Measurements from ENCODE around the gene CHRNB2. TPM values are rescaled to one million over a fixed set of nuclear protein-coding genes. Genes with fewer than 3 reads are reported as not detected.
A peak's percentile ranks its signal among the peaks of the same experiment; 100 is the strongest.

CHRNB2 gene
- total and polyA plus RNA-seq, 2 experiments from 2014 or later = 0.12 TPM; not detected in 1

DNA sequence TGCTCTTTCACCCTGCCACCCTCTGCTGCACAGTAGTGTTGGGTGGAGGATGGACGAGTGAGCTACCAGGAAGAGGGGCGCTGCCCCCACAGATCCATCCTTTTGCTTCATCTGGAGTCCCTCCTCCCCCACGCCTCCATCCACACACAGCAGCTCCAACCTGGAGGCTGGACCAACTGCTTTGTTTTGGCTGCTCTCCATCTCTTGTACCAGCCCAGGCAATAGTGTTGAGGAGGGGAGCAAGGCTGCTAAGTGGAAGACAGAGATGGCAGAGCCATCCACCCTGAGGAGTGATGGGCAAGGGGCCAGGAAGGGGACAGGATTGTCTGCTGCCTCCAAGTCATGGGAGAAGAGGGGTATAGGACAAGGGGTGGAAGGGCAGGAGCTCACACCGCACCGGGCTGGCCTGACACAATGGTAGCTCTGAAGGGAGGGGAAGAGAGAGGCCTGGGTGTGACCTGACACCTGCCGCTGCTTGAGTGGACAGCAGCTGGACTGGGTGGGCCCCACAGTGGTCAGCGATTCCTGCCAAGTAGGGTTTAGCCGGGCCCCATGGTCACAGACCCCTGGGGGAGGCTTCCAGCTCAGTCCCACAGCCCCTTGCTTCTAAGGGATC, 8.5 kb downstream of the CHRNB2 start:
- no peak for DNase-seq (ENCODE audit: low read depth in 1 of 2, low spot score in 1 of 2)
- TF ChIP-seq, protein P1, sequence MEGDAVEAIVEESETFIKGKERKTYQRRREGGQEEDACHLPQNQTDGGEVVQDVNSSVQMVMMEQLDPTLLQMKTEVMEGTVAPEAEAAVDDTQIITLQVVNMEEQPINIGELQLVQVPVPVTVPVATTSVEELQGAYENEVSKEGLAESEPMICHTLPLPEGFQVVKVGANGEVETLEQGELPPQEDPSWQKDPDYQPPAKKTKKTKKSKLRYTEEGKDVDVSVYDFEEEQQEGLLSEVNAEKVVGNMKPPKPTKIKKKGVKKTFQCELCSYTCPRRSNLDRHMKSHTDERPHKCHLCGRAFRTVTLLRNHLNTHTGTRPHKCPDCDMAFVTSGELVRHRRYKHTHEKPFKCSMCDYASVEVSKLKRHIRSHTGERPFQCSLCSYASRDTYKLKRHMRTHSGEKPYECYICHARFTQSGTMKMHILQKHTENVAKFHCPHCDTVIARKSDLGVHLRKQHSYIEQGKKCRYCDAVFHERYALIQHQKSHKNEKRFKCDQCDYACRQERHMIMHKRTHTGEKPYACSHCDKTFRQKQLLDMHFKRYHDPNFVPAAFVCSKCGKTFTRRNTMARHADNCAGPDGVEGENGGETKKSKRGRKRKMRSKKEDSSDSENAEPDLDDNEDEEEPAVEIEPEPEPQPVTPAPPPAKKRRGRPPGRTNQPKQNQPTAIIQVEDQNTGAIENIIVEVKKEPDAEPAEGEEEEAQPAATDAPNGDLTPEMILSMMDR (IDR thresholded peaks at IDR 0.05; ENCODE audit: low read depth, low read length) = no peak
- H3K4me3 ChIP-seq = no peak overlapping the region
- H3K4me1 ChIP-seq (ENCODE audit: low read depth) = no peaks in the 10 kb centered on the region
- H3K36me3 ChIP-seq = peaks cover 17% of the 10 kb centered on the region
- H3K9me3 ChIP-seq (ENCODE audit: low read depth) = no peaks in the 10 kb centered on the region
- no peaks in the 10 kb centered on the region for H3K27me3 ChIP-seq
- H3K27ac ChIP-seq = no peak overlapping the region

DNA sequence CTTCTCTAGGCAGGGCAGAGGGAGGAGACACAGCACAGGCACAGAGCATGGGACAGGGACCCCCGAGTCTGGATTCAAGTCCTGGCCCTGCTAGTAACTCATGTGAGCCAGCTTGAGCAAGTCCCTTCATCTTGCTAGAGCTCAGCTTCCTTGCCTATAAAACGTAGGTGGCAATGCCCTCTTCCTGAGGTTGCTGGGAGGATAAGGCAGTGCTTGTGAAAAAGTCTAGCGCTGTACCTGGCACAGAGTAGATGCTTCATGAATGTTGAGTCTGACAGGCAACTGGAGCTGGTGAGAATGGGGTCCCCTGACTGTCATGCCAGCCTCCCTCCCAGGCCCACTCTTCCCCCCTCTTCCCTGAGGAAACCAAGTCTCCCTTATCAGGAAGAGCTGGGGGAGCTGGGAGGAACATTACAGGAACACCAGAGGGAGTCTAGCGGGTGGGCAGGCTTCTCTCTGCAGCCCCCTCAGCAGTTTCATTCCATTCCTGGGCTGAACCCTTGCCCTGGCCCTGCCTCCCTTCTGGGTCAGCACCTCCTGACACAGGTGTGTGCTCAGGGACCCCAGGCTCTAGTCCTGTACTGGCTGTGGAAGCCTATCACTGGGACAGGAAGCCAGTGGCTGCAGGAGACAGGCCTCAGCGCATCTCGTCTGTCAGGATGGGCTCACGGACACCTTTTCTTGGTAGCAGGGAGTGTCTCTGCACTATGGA, 9.9 kb downstream of the CHRNB2 start:
- TF ChIP-seq, protein P1 (IDR thresholded peaks at IDR 0.05; ENCODE audit: low read depth, low read length) = no peak
- no peak overlapping the region for H3K27ac ChIP-seq
- no peak overlapping the region for H3K4me3 ChIP-seq
- DNase-seq (ENCODE audit: low read depth in 1 of 2, low spot score in 1 of 2) = no peak
- no peaks in the 10 kb centered on the region for H3K27me3 ChIP-seq
- peaks cover 21% of the 10 kb centered on the region for H3K36me3 ChIP-seq
- no peaks in the 10 kb centered on the region for H3K9me3 ChIP-seq (ENCODE audit: low read depth)
- no peaks in the 10 kb centered on the region for H3K4me1 ChIP-seq (ENCODE audit: low read depth)

DNA sequence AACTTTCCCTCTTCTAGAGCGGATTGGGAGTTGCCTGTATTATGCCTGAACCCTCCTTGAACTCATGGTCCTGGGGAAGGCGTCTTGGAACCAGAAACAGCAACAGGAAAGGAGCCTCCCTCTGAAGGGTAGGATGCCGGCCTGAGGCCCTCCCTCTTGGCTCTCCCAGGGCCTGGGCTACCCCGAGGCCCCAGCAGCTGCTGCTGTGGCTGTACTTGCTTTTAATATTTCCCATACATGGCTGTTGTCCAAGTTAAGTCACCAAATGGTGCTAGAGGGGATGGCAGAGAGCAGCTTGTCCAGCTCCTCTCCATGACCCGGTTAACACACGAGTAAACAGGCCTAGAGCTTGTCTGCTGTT, 10.5 kb downstream of the CHRNB2 start:
- Histone ChIP-seq H3K9me3 (ENCODE audit: low read depth) (no peaks in the 10 kb centered on the region), H3K4me1 (ENCODE audit: low read depth) (no peaks in the 10 kb centered on the region), H3K4me3 (no peak overlapping the region), H3K27ac (no peak overlapping the region), H3K36me3 (peaks cover 26% of the 10 kb centered on the region), H3K27me3 (no peaks in the 10 kb centered on the region)
- peak in 1 of 2 donors; percentile 17 for DNase-seq (ENCODE audit: low read depth in 1 of 2, low spot score in 1 of 2)
- TF ChIP-seq, protein P1 (IDR thresholded peaks at IDR 0.05; ENCODE audit: low read depth, low read length) = no peak

DNA sequence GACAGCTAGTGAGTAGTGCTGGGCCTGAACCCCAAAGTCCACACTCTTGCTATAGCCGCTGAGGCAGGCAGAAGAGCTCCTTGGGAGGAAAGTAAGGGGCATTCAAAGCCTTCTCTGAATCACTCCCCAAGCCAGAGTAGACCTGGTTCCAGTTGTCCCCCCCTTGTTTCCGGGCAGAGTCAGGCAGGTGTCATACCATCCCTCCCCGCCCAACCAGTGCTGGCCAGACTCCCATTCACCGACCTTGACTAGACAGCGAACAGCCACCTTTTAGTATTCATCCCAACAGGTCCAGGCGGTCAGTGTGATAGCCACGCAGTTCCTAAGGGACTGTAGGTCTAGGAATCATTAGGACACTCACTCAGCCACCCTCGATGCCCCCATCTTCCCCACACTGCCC, 11.8 kb downstream of the CHRNB2 start:
- no peak overlapping the region for H3K4me3 ChIP-seq
- TF ChIP-seq, protein P1 (IDR thresholded peaks at IDR 0.05; ENCODE audit: low read depth, low read length) = no peak
- H3K4me1 ChIP-seq (ENCODE audit: low read depth) = no peaks in the 10 kb centered on the region
- no peak for DNase-seq (ENCODE audit: low read depth in 1 of 2, low spot score in 1 of 2)
- H3K27me3 ChIP-seq = no peaks in the 10 kb centered on the region
- peaks cover 40% of the 10 kb centered on the region for H3K36me3 ChIP-seq
- H3K27ac ChIP-seq = no peak overlapping the region
- no peaks in the 10 kb centered on the region for H3K9me3 ChIP-seq (ENCODE audit: low read depth)

DNA sequence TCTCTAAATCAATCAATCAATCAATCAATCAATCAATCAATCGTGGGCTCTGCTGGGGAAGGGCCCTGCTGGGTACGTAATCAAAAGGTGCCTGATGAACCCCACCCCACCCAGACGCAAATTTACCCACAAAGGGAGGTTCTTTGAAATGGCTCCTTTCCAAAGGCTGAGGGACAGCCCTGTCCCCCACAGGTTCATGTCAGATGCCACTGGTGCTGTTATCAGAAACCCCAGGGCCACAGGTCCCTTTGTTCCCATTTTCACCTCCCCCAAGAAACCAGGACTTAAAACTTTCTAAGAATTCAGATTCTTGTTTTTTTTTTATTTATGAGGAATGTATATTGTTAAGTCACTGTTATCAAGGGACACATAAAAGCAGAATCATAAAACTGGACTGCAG, 14.2 kb downstream of the CHRNB2 start:
- TF ChIP-seq, protein P1 (IDR thresholded peaks at IDR 0.05; ENCODE audit: low read depth, low read length) = no peak
- Histone ChIP-seq H3K9me3 (ENCODE audit: low read depth) (no peaks in the 10 kb centered on the region), H3K27me3 (no peaks in the 10 kb centered on the region), H3K4me1 (ENCODE audit: low read depth) (no peaks in the 10 kb centered on the region), H3K27ac (no peak overlapping the region), H3K36me3 (peaks cover 61% of the 10 kb centered on the region), H3K4me3 (no peak overlapping the region)
- DNase-seq (ENCODE audit: low read depth in 1 of 2, low spot score in 1 of 2) = no peak
